Nephron (organoid): ENCODE measurements around the gene ARHGAP18.

ENCODE experiments used
- H3K27ac Mint-ChIP-seq, 3 experiments: 2 replicates each; pipeline ENCODE4 v1.8.0; 2020; ENCODE audit warnings: mixed read lengths in 3 of 3, mild to moderate bottlenecking in 2 of 3, moderate library complexity in 1 of 3
- H3K27me3 Mint-ChIP-seq: 2 replicates; pipeline ENCODE4 v1.8.0; 2021; ENCODE audit warnings: low read depth, mild to moderate bottlenecking, moderate library complexity, mixed read lengths
- H3K36me3 Mint-ChIP-seq: 2 replicates; pipeline ENCODE4 v1.8.0; 2020; ENCODE audit warnings: low read depth, mixed read lengths
- H3K4me1 Mint-ChIP-seq: 2 replicates; pipeline ENCODE4 v1.8.0; 2020; ENCODE audit warnings: mixed read lengths
- H3K4me3 Mint-ChIP-seq, 3 experiments: 2 replicates each; pipeline ENCODE4 v1.8.0; 2020; ENCODE audit warnings: mild to moderate bottlenecking in 3 of 3, mixed read lengths in 3 of 3, moderate library complexity in 2 of 3
- H3K9me3 Mint-ChIP-seq: 2 replicates; pipeline ENCODE4 v1.8.0; 2020; ENCODE audit warnings: mixed read lengths
- TF ChIP-seq, protein P1 (sequence below), 3 experiments: fragments of 200-600 bp; sonication (generic); IDR thresholded peaks; one replicate each; pipeline ENCODE4 v1.5.0; 2021; ENCODE audit warnings: antibody characterized with exemption in 3 of 3; ENCODE audit not compliant: unreplicated experiment in 3 of 3

ARHGAP18 gene

DNA sequence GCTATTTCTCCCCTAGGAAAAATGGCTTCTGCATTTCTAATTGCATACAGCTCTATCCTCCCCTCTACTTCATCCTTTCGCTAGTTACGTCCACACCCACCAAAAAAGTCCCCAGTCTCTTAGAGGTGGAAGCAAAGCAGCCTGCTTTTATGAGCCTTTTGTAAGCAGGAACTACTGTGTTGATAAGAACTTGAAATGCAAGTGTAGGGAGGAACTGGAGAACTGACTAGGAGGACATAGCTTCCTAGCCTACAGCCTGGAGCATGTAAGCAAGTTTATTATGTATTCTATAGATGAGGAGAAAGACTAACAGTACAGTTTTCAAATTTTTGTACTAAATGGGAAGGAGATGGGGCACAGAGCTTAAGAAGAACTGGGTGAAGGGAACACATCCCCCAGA, 10.3 kb downstream of the ARHGAP18 start:
- Mint-ChIP-seq H3K27me3 (no peaks in the 10 kb centered on the region), H3K4me3 (no peak overlapping the region), H3K27ac (no peak overlapping the region), H3K36me3 (peaks cover 4% of the 10 kb centered on the region), H3K4me1 (no peaks in the 10 kb centered on the region), H3K9me3 (no peaks in the 10 kb centered on the region)
- TF ChIP-seq, protein P1, sequence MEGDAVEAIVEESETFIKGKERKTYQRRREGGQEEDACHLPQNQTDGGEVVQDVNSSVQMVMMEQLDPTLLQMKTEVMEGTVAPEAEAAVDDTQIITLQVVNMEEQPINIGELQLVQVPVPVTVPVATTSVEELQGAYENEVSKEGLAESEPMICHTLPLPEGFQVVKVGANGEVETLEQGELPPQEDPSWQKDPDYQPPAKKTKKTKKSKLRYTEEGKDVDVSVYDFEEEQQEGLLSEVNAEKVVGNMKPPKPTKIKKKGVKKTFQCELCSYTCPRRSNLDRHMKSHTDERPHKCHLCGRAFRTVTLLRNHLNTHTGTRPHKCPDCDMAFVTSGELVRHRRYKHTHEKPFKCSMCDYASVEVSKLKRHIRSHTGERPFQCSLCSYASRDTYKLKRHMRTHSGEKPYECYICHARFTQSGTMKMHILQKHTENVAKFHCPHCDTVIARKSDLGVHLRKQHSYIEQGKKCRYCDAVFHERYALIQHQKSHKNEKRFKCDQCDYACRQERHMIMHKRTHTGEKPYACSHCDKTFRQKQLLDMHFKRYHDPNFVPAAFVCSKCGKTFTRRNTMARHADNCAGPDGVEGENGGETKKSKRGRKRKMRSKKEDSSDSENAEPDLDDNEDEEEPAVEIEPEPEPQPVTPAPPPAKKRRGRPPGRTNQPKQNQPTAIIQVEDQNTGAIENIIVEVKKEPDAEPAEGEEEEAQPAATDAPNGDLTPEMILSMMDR (IDR thresholded peaks at IDR 0.05; ENCODE audit: unreplicated experiment in 3 of 3) = no peak

DNA sequence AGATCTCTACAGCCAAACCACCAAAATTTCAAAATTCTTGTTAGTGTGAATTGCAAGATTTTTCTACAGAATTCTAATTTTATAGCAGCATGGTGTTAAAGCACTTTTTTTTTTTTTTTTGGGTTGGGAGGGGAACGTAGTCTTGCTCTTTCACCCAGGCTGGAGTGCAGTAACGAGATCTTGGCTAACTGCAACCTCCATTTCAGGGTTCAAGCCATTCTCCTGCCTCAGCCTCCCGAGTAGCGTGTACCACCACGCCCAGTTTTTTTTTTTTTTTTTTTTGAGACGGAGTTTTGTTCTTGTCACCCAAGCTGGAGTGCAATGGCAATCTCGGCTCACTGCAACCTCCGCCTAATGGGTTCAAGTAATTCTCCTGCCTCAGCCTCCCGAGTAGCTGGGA, 11.5 kb downstream of the ARHGAP18 start:
- Mint-ChIP-seq H3K27ac (no peak overlapping the region), H3K4me1 (no peaks in the 10 kb centered on the region), H3K27me3 (no peaks in the 10 kb centered on the region), H3K9me3 (no peaks in the 10 kb centered on the region), H3K4me3 (no peak overlapping the region), H3K36me3 (peaks cover 4% of the 10 kb centered on the region)
- TF ChIP-seq, protein P1 (IDR thresholded peaks at IDR 0.05; ENCODE audit: unreplicated experiment in 3 of 3) = no peak

DNA sequence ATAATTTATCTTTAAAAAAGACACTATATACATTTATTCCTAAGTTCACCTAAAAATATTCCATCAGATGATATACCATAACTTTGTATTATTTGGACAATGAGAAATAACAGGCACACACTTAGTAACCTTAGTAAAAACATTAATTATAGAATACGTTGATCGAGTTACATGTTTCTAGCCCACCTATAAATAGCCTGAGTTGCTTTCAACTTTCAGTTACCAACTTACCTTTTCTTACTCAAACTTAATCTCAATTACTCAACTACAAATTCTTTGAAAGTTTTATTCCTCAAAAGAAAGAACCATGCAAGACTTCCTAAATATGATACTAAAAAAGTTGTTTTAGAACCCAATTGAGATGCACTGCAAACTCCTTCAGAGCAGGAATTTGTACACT, 12.2 kb downstream of the ARHGAP18 start:
- no peak overlapping the region for H3K27ac Mint-ChIP-seq
- H3K9me3 Mint-ChIP-seq = no peaks in the 10 kb centered on the region
- no peaks in the 10 kb centered on the region for H3K4me1 Mint-ChIP-seq
- TF ChIP-seq, protein P1 (IDR thresholded peaks at IDR 0.05; ENCODE audit: unreplicated experiment in 3 of 3) = no peak
- peaks cover 4% of the 10 kb centered on the region for H3K36me3 Mint-ChIP-seq
- no peak overlapping the region for H3K4me3 Mint-ChIP-seq
- H3K27me3 Mint-ChIP-seq = no peaks in the 10 kb centered on the region

DNA sequence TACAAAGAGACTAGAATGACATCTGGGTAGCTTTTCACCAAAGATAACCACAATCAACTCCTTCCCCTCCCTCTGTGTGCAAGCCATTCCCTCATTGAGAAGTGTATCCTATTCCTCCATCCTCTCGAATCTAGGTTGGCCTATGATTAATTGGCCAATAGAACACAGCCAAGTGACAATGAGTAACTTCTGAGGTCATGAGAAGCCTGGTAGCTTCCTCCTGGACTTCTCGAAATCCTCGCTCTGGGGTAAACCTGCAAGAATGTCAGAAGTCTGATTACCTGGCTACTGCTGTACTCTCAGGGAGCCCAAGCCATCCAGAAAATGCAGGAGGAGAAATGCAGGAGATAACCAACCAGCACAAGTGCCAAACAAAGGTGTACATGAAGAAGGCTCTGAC, 13.1 kb downstream of the ARHGAP18 start:
- Mint-ChIP-seq H3K27ac (peak overlapping the region in 2 of 3 experiments; percentile 2 to 9), H3K4me3 (no peak overlapping the region), H3K36me3 (peaks cover 4% of the 10 kb centered on the region), H3K4me1 (no peaks in the 10 kb centered on the region), H3K27me3 (no peaks in the 10 kb centered on the region), H3K9me3 (no peaks in the 10 kb centered on the region)
- TF ChIP-seq, protein P1 (IDR thresholded peaks at IDR 0.05; ENCODE audit: unreplicated experiment in 3 of 3) = no peak

DNA sequence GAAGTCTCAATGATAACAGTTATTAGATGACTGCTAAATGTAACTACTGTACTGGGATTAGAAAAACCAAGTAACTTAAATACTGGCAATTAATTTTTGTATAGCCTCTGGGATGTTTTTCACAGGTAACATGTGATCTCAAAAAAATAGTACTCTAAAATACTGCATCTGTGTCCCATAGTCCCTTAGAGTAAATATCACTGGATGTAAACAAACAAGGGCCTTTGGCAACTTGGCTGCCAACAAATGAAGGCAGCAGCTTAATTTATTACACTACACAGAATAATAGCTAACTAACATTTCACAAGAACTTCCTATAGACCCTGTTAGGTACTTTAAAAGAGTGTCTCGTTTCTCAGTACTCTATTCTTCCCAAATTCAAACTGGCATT, 14.0 kb downstream of the ARHGAP18 start:
- Mint-ChIP-seq H3K36me3 (peaks cover 4% of the 10 kb centered on the region), H3K27ac (peak overlapping the region in 2 of 3 experiments; percentile 46 to 69), H3K4me3 (no peak overlapping the region), H3K4me1 (no peaks in the 10 kb centered on the region), H3K9me3 (no peaks in the 10 kb centered on the region), H3K27me3 (no peaks in the 10 kb centered on the region)
- TF ChIP-seq, protein P1 (IDR thresholded peaks at IDR 0.05; ENCODE audit: unreplicated experiment in 3 of 3) = no peak

DNA sequence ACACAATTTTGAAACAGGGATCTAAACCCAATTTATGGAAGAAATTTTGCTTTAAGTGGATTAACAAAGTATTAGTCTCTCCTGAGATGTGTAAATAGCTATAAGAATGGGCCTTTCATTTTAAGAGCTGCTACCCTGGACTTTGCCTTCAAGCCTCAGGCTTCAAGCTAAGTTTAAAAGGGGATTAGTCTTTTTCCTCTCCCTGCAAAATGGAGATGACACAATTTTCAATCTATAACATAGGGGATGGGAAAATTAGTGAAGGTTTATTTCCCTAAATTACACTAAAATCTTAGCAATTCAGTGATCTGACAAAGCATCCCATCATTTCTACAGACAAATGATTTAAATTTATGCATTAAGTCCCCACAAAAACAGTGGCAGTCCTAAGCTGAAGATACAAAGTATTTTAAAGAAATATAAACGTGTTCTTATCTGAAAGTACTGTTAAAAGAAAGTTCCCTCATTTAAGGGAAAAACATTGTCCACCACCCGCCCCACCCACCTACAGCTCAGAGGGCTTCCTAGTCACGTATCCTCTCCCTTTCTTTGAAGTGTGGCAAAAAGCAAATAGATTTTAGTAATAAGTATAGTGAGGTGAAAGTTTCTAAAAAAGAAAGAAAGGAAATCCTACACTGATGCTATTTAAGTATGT, 14.5 kb downstream of the ARHGAP18 start:
- Mint-ChIP-seq H3K36me3 (peaks cover 4% of the 10 kb centered on the region), H3K4me3 (no peak overlapping the region), H3K27ac (peak overlapping the region; percentile 46 to 69 (median 67)), H3K9me3 (no peaks in the 10 kb centered on the region), H3K27me3 (no peaks in the 10 kb centered on the region), H3K4me1 (no peaks in the 10 kb centered on the region)
- TF ChIP-seq, protein P1 (IDR thresholded peaks at IDR 0.05; ENCODE audit: unreplicated experiment in 3 of 3) = no peak
